GM20431 (cell line): ENCODE measurements around the gene RNLS.
"Not testable (repeated sequence)": the region's sequence is repeated elsewhere in the genome, so short reads cannot be mapped to it uniquely, and the experiment has no call there.

Experiments used
- in situ Hi-C: fragments of 300-500 bp; cut with MseI, MboI; formaldehyde crosslinking; loops from one replicate; pipeline ENCODE4 v1.15.0; 2020; ENCODE audit warnings: low sequenced_read_pairs; ENCODE audit not compliant: unreplicated experiment

The RNLS gene

GRCh38 chr10:88286030-88286429, 297.1 kb downstream of the RNLS start:
- in situ Hi-C loops: no loop called here

GRCh38 chr10:88281592-88282347, 301.3 kb downstream of the RNLS start:
- in situ Hi-C loops: no loop called here

- in situ Hi-C loops: no loop called here
These were observed 302.6 kb downstream of the RNLS start for GRCh38 chr10:88280518-88280917.

GRCh38 chr10:88278912-88279311, 304.2 kb downstream of the RNLS start:
- in situ Hi-C loops: no loop called here

- in situ Hi-C loops: not testable (repeated sequence)
These were observed 306.2 kb downstream of the RNLS start for GRCh38 chr10:88276945-88277344.

GRCh38 chr10:88274286-88274685, 308.8 kb downstream of the RNLS start:
- in situ Hi-C loops: no loop called here

- in situ Hi-C loops: no loop called here
These were observed 309.6 kb downstream of the RNLS start for GRCh38 chr10:88273567-88273966.

- in situ Hi-C loops: no loop called here
These were observed 311.2 kb downstream of the RNLS start for GRCh38 chr10:88271761-88272543.

GRCh38 chr10:88270871-88271713, 312.0 kb downstream of the RNLS start:
- in situ Hi-C loops: no loop called here

GRCh38 chr10:88270061-88270808, 312.9 kb downstream of the RNLS start:
- in situ Hi-C loops: no loop called here

GRCh38 chr10:88262591-88263234, 320.4 kb downstream of the RNLS start:
- in situ Hi-C loops: no loop called here

- in situ Hi-C loops: no loop called here
These were observed 322.0 kb downstream of the RNLS start for GRCh38 chr10:88261152-88261551.

- in situ Hi-C loops: no loop called here
These were observed 322.6 kb downstream of the RNLS start for GRCh38 chr10:88260329-88261051.

- in situ Hi-C loops: no loop called here
These were observed 323.7 kb downstream of the RNLS start for GRCh38 chr10:88259381-88259780.

- in situ Hi-C loops: no loop called here
These were observed 326.2 kb downstream of the RNLS start for GRCh38 chr10:88256886-88257285.

GRCh38 chr10:88256013-88256680, 327.0 kb downstream of the RNLS start:
- in situ Hi-C loops: no loop called here

- in situ Hi-C loops: no loop called here
These were observed 329.0 kb downstream of the RNLS start for GRCh38 chr10:88254091-88254490.

GRCh38 chr10:88253622-88254021, 329.5 kb downstream of the RNLS start:
- in situ Hi-C loops: no loop called here
